Retinal pigment epithelial cell (primary cell): ENCODE measurements around the gene NSG2.

ENCODE experiments used
- DNase-seq: peaks from one replicate; pipeline ENCODE4 v3.0.0-alpha.2; 2010; ENCODE audit warnings: low read depth
- H3K4me3 ChIP-seq: 2 replicates; pipeline ENCODE4 v1.5.1; 2011; ENCODE audit warnings: mild to moderate bottlenecking, low read length, control low read depth, moderate library complexity
- TF ChIP-seq, protein P1 (sequence below): conservative IDR thresholded peaks from 2 replicates; pipeline ENCODE4 v1.5.1; 2011; ENCODE audit warnings: low read depth, low read length, control low read depth, inconsistent platforms

NSG2 gene

GRCh38 chr5:174046558-174046957 is 1.1 kb downstream of the NSG2 start:
- no peak for DNase-seq
- no peak overlapping the region for H3K4me3 ChIP-seq
- TF ChIP-seq, protein P1, sequence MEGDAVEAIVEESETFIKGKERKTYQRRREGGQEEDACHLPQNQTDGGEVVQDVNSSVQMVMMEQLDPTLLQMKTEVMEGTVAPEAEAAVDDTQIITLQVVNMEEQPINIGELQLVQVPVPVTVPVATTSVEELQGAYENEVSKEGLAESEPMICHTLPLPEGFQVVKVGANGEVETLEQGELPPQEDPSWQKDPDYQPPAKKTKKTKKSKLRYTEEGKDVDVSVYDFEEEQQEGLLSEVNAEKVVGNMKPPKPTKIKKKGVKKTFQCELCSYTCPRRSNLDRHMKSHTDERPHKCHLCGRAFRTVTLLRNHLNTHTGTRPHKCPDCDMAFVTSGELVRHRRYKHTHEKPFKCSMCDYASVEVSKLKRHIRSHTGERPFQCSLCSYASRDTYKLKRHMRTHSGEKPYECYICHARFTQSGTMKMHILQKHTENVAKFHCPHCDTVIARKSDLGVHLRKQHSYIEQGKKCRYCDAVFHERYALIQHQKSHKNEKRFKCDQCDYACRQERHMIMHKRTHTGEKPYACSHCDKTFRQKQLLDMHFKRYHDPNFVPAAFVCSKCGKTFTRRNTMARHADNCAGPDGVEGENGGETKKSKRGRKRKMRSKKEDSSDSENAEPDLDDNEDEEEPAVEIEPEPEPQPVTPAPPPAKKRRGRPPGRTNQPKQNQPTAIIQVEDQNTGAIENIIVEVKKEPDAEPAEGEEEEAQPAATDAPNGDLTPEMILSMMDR = no peak

- TF ChIP-seq, protein P1 = no peak
- no peak overlapping the region for H3K4me3 ChIP-seq
- DNase-seq = no peak
Measured at GRCh38 chr5:174047472-174048099, 2.1 kb downstream of the NSG2 start.

- no peak overlapping the region for H3K4me3 ChIP-seq
- TF ChIP-seq, protein P1 = no peak
- DNase-seq = no peak
Measured at GRCh38 chr5:174052636-174053035, 7.1 kb downstream of the NSG2 start.

GRCh38 chr5:174053905-174054304 is 8.4 kb downstream of the NSG2 start:
- DNase-seq = no peak
- H3K4me3 ChIP-seq = no peak overlapping the region
- TF ChIP-seq, protein P1 = no peak

- H3K4me3 ChIP-seq = no peak overlapping the region
- no peak for DNase-seq
- TF ChIP-seq, protein P1 = no peak
Measured at GRCh38 chr5:174056064-174056847, 10.8 kb downstream of the NSG2 start.

- DNase-seq = no peak
- TF ChIP-seq, protein P1 = no peak
- H3K4me3 ChIP-seq = no peak overlapping the region
Measured at GRCh38 chr5:174057206-174057605, 11.7 kb downstream of the NSG2 start.
